Activated naive CD8-positive, alpha-beta T cell treated with anti-CD3 and anti-CD28 coated beads, Interleukin-2, amount 50 U/mL, for 24 hours (primary cell): Measurements from ENCODE around the gene TPD52L2.
A peak's percentile ranks its signal among the peaks of the same experiment; 100 is the strongest.

Experiments
- ATAC-seq: fragments of 150-1000 bp; cut with Tn5 transposase; one replicate; pipeline ENCODE4 v1.10.0; 2021
- DNase-seq: peaks from one replicate; pipeline ENCODE4 v3.0.0; 2021
- H3K27ac Mint-ChIP-seq: one replicate; pipeline ENCODE4 v1.8.0; 2021; ENCODE audit warnings: mild to moderate bottlenecking, mixed read lengths
- H3K27me3 Mint-ChIP-seq: one replicate; pipeline ENCODE4 v1.8.0; 2021; ENCODE audit warnings: mixed read lengths
- H3K36me3 Mint-ChIP-seq: one replicate; pipeline ENCODE4 v1.8.0; 2021; ENCODE audit warnings: low read depth, mixed read lengths
- H3K4me1 Mint-ChIP-seq: one replicate; pipeline ENCODE4 v1.8.0; 2021; ENCODE audit warnings: mixed read lengths
- H3K4me3 Mint-ChIP-seq: one replicate; pipeline ENCODE4 v1.8.0; 2021; ENCODE audit warnings: mild to moderate bottlenecking, moderate library complexity, mixed read lengths
- H3K9me3 Mint-ChIP-seq: one replicate; pipeline ENCODE4 v1.8.0; 2021; ENCODE audit warnings: mixed read lengths

TPD52L2 gene

DNA sequence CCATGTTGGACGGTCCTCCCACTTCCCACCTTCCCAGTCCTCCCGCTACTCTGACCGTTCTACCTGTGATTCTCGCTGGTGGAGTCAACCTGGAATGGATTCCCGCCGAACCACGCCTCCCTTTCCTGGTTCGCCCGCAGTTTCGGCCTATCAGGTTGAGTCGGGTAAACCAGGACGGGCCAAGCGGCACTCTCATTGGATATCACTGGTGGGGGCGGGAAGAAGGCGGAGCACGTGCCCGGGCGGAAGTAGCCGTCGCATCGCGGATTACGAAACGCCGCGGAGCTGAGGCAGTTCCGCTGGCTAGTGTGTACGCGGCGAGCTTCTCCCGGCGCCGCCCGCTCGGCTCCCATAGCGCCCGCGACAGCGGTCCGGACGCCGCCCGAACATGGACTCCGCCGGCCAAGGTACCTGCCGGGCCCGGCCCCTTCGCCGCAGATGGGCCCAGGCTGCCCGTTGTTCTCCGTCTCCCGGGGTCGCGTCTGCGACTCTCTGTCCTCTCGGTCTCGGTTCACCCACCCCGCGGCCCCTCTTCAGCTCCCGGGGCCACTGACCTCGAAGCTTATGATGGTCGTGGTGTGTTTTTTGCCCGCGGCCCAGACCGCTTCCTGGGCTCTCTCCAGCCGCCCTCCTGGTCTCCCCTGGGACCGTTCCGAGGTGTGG lies at the start of gene TPD52L2:
TPD52L2 (plus strand) TSS at position 293 of the 663 bp plus-strand sequence; CDS start at position 389, 96 bp downstream.
- Mint-ChIP-seq H3K36me3 (peaks cover 21% of the 10 kb centered on the region), H3K27ac (peak within 1 kb of the TSS; percentile 97), H3K9me3 (no peaks in the 10 kb centered on the region), H3K4me3 (peak within 1 kb of the TSS; percentile 96), H3K27me3 (no peaks in the 10 kb centered on the region), H3K4me1 (peaks cover 37% of the 10 kb centered on the region)
- ATAC-seq, result peak; percentile 86
- DNase-seq, result peak; percentile 98

- DNase-seq (no peak), ATAC-seq (no peak)
- Mint-ChIP-seq H3K4me1 (no peaks in the 10 kb centered on the region), H3K4me3 (no peak overlapping the region), H3K36me3 (no peaks in the 10 kb centered on the region), H3K27ac (no peak overlapping the region), H3K9me3 (no peaks in the 10 kb centered on the region), H3K27me3 (no peaks in the 10 kb centered on the region)
Observed at GRCh38 chr20:63815615-63816253, 49.3 kb upstream of the TPD52L2 start.

- Mint-ChIP-seq H3K27me3 (peaks cover 5% of the 10 kb centered on the region), H3K36me3 (no peaks in the 10 kb centered on the region), H3K4me3 (no peak overlapping the region), H3K4me1 (no peaks in the 10 kb centered on the region), H3K27ac (no peak overlapping the region), H3K9me3 (no peaks in the 10 kb centered on the region)
- DNase-seq (no peak), ATAC-seq (no peak)
Observed at GRCh38 chr20:63819224-63819921, 45.7 kb upstream of the TPD52L2 start.

GRCh38 chr20:63821811-63822210 lies 43.3 kb upstream of the TPD52L2 start:
- Mint-ChIP-seq H3K9me3 (no peaks in the 10 kb centered on the region), H3K27me3 (peaks cover 18% of the 10 kb centered on the region), H3K4me1 (peaks cover 7% of the 10 kb centered on the region), H3K36me3 (no peaks in the 10 kb centered on the region), H3K4me3 (no peak overlapping the region), H3K27ac (no peak overlapping the region)
- ATAC-seq (no peak), DNase-seq (no peak)

- ATAC-seq (no peak), DNase-seq (no peak)
- Mint-ChIP-seq H3K9me3 (no peaks in the 10 kb centered on the region), H3K4me1 (peaks cover 7% of the 10 kb centered on the region), H3K4me3 (no peak overlapping the region), H3K27me3 (peaks cover 21% of the 10 kb centered on the region), H3K36me3 (no peaks in the 10 kb centered on the region), H3K27ac (no peak overlapping the region)
Observed at GRCh38 chr20:63822276-63822696, 42.8 kb upstream of the TPD52L2 start.

DNA sequence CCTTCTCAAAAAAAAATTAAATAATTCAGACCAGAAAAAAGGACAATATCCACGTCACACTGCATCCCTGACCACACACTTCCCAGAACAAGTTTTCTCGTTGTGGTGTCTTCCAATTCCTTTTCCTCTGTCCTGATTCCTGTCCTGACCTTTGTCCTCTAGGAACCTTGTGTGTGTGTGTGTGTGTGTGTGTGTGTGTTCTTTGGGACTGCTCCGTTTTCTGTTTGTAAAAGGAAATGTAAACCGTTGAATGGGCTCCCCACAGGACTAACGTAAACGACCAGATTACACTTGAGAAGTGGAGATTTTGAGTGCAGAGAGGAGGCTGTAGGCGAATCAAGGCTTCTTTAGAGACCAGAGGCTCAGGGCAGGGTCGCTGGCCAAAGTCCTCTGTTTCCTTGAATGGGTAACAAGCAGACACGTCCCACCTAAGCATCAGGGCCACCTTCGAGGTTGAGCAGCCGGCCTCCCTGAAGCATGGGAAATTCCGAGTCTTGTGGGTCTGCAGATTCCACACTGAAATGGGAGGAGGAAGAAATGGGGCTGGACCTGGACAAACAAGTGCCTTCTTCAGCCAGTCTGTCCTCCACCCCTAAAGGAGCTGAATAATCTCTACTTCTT lies 41.3 kb upstream of the TPD52L2 start:
- H3K36me3 Mint-ChIP-seq, result no peaks in the 10 kb centered on the region
- H3K9me3 Mint-ChIP-seq, result no peaks in the 10 kb centered on the region
- H3K27me3 Mint-ChIP-seq, result peaks cover 31% of the 10 kb centered on the region
- peaks cover 7% of the 10 kb centered on the region for H3K4me1 Mint-ChIP-seq
- DNase-seq (no peak), ATAC-seq (no peak)
- no peak overlapping the region for H3K27ac Mint-ChIP-seq
- no peak overlapping the region for H3K4me3 Mint-ChIP-seq

DNA sequence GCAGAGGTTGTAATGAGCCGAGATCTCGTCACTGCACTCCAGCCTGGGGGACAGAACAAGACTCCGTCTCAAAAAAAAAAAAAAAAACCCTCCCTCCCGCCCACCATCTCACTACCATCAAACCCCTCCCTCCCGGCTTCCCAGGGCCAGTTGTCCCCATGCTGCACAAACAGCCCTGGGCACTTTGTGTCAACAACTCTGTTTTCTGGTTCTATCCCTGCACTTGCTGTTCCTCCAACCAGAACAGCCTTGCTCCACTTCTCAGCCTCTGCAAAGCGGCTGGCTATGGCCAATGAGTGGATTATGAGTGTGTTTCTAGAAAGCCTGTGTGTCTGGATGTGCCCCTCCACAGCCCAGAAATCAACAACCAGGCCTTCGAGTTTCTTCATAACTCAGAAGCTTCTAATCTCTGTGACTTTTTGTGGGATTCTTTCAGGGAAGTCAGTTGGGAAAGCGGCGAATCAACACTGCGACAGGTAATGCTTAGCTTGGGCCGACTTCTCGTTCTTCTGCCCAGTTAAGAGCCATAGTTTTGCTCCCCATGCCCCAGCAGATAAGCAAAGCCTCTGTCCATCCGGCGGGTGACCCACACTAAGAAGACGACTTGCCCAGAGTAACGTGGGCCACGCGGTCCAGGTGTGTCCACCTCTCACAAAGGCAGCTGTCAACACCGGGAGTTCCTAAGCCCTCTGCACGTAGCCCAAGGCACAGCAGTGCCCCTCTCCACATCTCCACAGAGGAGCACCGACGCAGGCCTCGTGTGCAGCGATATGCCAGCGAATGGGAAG lies 39.5 kb upstream of the TPD52L2 start:
- no peaks in the 10 kb centered on the region for H3K36me3 Mint-ChIP-seq
- DNase-seq (no peak), ATAC-seq (no peak)
- peaks cover 20% of the 10 kb centered on the region for H3K4me1 Mint-ChIP-seq
- no peak overlapping the region for H3K4me3 Mint-ChIP-seq
- H3K9me3 Mint-ChIP-seq, result no peaks in the 10 kb centered on the region
- H3K27ac Mint-ChIP-seq, result no peak overlapping the region
- H3K27me3 Mint-ChIP-seq, result peaks cover 45% of the 10 kb centered on the region

- Mint-ChIP-seq H3K4me3 (no peak overlapping the region), H3K4me1 (peaks cover 20% of the 10 kb centered on the region), H3K27ac (no peak overlapping the region), H3K9me3 (no peaks in the 10 kb centered on the region), H3K27me3 (peaks cover 45% of the 10 kb centered on the region), H3K36me3 (no peaks in the 10 kb centered on the region)
- no peak for ATAC-seq
- no peak for DNase-seq
Observed at GRCh38 chr20:63826753-63827152, 38.3 kb upstream of the TPD52L2 start.

GRCh38 chr20:63828124-63828523 lies 36.9 kb upstream of the TPD52L2 start:
- Mint-ChIP-seq H3K36me3 (no peaks in the 10 kb centered on the region), H3K4me3 (no peak overlapping the region), H3K9me3 (no peaks in the 10 kb centered on the region), H3K4me1 (peaks cover 20% of the 10 kb centered on the region), H3K27me3 (peaks cover 53% of the 10 kb centered on the region), H3K27ac (no peak overlapping the region)
- ATAC-seq, result no peak
- DNase-seq, result no peak

GRCh38 chr20:63828545-63828944 lies 36.5 kb upstream of the TPD52L2 start:
- ATAC-seq (no peak), DNase-seq (no peak)
- Mint-ChIP-seq H3K4me3 (no peak overlapping the region), H3K4me1 (peaks cover 20% of the 10 kb centered on the region), H3K27ac (no peak overlapping the region), H3K36me3 (no peaks in the 10 kb centered on the region), H3K27me3 (peaks cover 52% of the 10 kb centered on the region), H3K9me3 (no peaks in the 10 kb centered on the region)

- Mint-ChIP-seq H3K9me3 (no peaks in the 10 kb centered on the region), H3K27ac (no peak overlapping the region), H3K27me3 (peaks cover 48% of the 10 kb centered on the region), H3K4me3 (no peak overlapping the region), H3K36me3 (no peaks in the 10 kb centered on the region), H3K4me1 (peaks cover 20% of the 10 kb centered on the region)
- DNase-seq (no peak), ATAC-seq (no peak)
Observed at GRCh38 chr20:63828951-63829350, 36.1 kb upstream of the TPD52L2 start.

- Mint-ChIP-seq H3K36me3 (no peaks in the 10 kb centered on the region), H3K4me1 (peaks cover 20% of the 10 kb centered on the region), H3K27me3 (peaks cover 48% of the 10 kb centered on the region), H3K4me3 (peak overlapping the region; percentile 78), H3K27ac (peak overlapping the region; percentile 21), H3K9me3 (no peaks in the 10 kb centered on the region)
- DNase-seq (no peak), ATAC-seq (no peak)
Observed at GRCh38 chr20:63829603-63829944, 35.5 kb upstream of the TPD52L2 start.

- DNase-seq (no peak), ATAC-seq (no peak)
- Mint-ChIP-seq H3K4me3 (peak overlapping the region; percentile 78), H3K36me3 (no peaks in the 10 kb centered on the region), H3K9me3 (no peaks in the 10 kb centered on the region), H3K27ac (peak overlapping the region; percentile 21), H3K4me1 (peaks cover 20% of the 10 kb centered on the region), H3K27me3 (peaks cover 48% of the 10 kb centered on the region)
Observed at GRCh38 chr20:63829945-63830835, 34.9 kb upstream of the TPD52L2 start.
